Parathyroid adenoma (tissue), 2 donors: Measurements from ENCODE around the gene ARFRP1.

Experiments
- H2AFZ ChIP-seq: fragments of 300-600 bp; sonication (generic); one replicate; pipeline ENCODE4 v1.7.0; 2017; ENCODE audit warnings: antibody characterized with exemption, mild to moderate bottlenecking
- H3K27ac ChIP-seq: fragments of 300-600 bp; sonication (generic); one replicate; pipeline ENCODE4 v1.7.0; 2017
- H3K27me3 ChIP-seq: fragments of 300-600 bp; sonication (generic); one replicate; pipeline ENCODE4 v1.7.0; 2017; ENCODE audit warnings: low read length; ENCODE audit not compliant: control insufficient read depth, insufficient read depth
- H3K36me3 ChIP-seq: fragments of 300-600 bp; sonication (generic); one replicate; pipeline ENCODE4 v1.7.0; 2017; ENCODE audit warnings: low read length; ENCODE audit not compliant: control insufficient read depth, insufficient read depth
- H3K4me1 ChIP-seq: fragments of 300-600 bp; sonication (generic); one replicate; pipeline ENCODE4 v1.7.0; 2017; ENCODE audit warnings: control low read depth
- H3K4me2 ChIP-seq: fragments of 300-600 bp; sonication (generic); one replicate; pipeline ENCODE4 v1.7.0; 2017; ENCODE audit warnings: low read length
- H3K4me3 ChIP-seq: fragments of 300-600 bp; sonication (generic); one replicate; pipeline ENCODE4 v1.7.0; 2017; ENCODE audit warnings: low read depth, low read length
- H3K79me2 ChIP-seq: fragments of 300-600 bp; sonication (generic); one replicate; pipeline ENCODE4 v1.7.0; 2017; ENCODE audit warnings: control low read depth
- H3K9ac ChIP-seq: fragments of 300-600 bp; sonication (generic); one replicate; pipeline ENCODE4 v1.7.0; 2017; ENCODE audit warnings: mild to moderate bottlenecking
- H3K9me3 ChIP-seq: fragments of 300-600 bp; sonication (generic); one replicate; pipeline ENCODE4 v1.7.0; 2017; ENCODE audit warnings: low read length; ENCODE audit not compliant: control insufficient read depth
- CTCF ChIP-seq: fragments of 300-600 bp; sonication (generic); IDR thresholded peaks from one replicate; pipeline ENCODE4 v1.7.0; 2017; ENCODE audit warnings: antibody characterized with exemption, mild to moderate bottlenecking
- donor health status: primary hyperparathyroidism.

The ARFRP1 gene

GRCh38 chr20:63735859-63736718 lies 28.3 kb upstream of the ARFRP1 start, which contains the start of gene LIME1:
LIME1 (plus strand) TSS chr20:63736664; CDS start chr20:63737550, 886 bp downstream.
- H3K9me3 ChIP-seq = no peaks in the 10 kb centered on the region

GRCh38 chr20:63734946-63735858 lies 27.4 kb upstream of the ARFRP1 start:
- H3K79me2 ChIP-seq = peaks cover 34% of the 10 kb centered on the region
- no peak overlapping the region for H3K9ac ChIP-seq
- H3K36me3 ChIP-seq = no peaks in the 10 kb centered on the region
- H3K9me3 ChIP-seq = no peaks in the 10 kb centered on the region
- no peak overlapping the region for H3K4me3 ChIP-seq
- TF ChIP-seq CTCF = no peak
- H2AFZ ChIP-seq = no peak overlapping the region
- no peaks in the 10 kb centered on the region for H3K27me3 ChIP-seq
- H3K27ac ChIP-seq = no peak overlapping the region
- peaks cover 7% of the 10 kb centered on the region for H3K4me1 ChIP-seq
- H3K4me2 ChIP-seq = no peak overlapping the region

More at GRCh38 chr20:63735859-63736718, 28.3 kb upstream of the ARFRP1 start, which contains the start of gene LIME1:
- H3K4me3 ChIP-seq = no peak within 1 kb of the TSS
- no peaks in the 10 kb centered on the region for H3K36me3 ChIP-seq
- no peaks in the 10 kb centered on the region for H3K27me3 ChIP-seq
- no peak within 1 kb of the TSS for H2AFZ ChIP-seq
- TF ChIP-seq CTCF = no peak
- peaks cover 3% of the 10 kb centered on the region for H3K4me1 ChIP-seq
- no peak within 1 kb of the TSS for H3K27ac ChIP-seq
- no peak within 1 kb of the TSS for H3K9ac ChIP-seq
- H3K4me2 ChIP-seq = no peak within 1 kb of the TSS
- peaks cover 27% of the 10 kb centered on the region for H3K79me2 ChIP-seq

- H3K9me3 ChIP-seq = no peaks in the 10 kb centered on the region
- no peak overlapping the region for H3K4me2 ChIP-seq
- H3K4me3 ChIP-seq = no peak overlapping the region
- peaks cover 7% of the 10 kb centered on the region for H3K4me1 ChIP-seq
- H2AFZ ChIP-seq = no peak overlapping the region
- peaks cover 38% of the 10 kb centered on the region for H3K79me2 ChIP-seq
- TF ChIP-seq CTCF = no peak
- H3K27ac ChIP-seq = no peak overlapping the region
- no peaks in the 10 kb centered on the region for H3K27me3 ChIP-seq
- no peaks in the 10 kb centered on the region for H3K36me3 ChIP-seq
- H3K9ac ChIP-seq = no peak overlapping the region
These were observed 26.6 kb upstream of the ARFRP1 start for GRCh38 chr20:63734111-63734945.

- no peak overlapping the region for H3K9ac ChIP-seq
- no peaks in the 10 kb centered on the region for H3K27me3 ChIP-seq
- no peak overlapping the region for H3K27ac ChIP-seq
- no peak overlapping the region for H3K4me3 ChIP-seq
- no peak overlapping the region for H2AFZ ChIP-seq
- TF ChIP-seq CTCF = no peak
- peaks cover 11% of the 10 kb centered on the region for H3K4me1 ChIP-seq
- peaks cover 41% of the 10 kb centered on the region for H3K79me2 ChIP-seq
- H3K9me3 ChIP-seq = no peaks in the 10 kb centered on the region
- H3K36me3 ChIP-seq = no peaks in the 10 kb centered on the region
- H3K4me2 ChIP-seq = no peak overlapping the region
These were observed 25.9 kb upstream of the ARFRP1 start for GRCh38 chr20:63733579-63734081.
